OCI-M1 (cell line): ENCODE results near the gene SEL1L3.
"Not testable (repeated sequence)": the region's sequence is repeated elsewhere in the genome, so short reads cannot be mapped to it uniquely, and the experiment has no call there.

Source experiments
- DNase-seq: peaks from one replicate; lab custom pipeline; 2025; lab: John Stamatoyannopoulos, UW

The SEL1L3 gene

DNA sequence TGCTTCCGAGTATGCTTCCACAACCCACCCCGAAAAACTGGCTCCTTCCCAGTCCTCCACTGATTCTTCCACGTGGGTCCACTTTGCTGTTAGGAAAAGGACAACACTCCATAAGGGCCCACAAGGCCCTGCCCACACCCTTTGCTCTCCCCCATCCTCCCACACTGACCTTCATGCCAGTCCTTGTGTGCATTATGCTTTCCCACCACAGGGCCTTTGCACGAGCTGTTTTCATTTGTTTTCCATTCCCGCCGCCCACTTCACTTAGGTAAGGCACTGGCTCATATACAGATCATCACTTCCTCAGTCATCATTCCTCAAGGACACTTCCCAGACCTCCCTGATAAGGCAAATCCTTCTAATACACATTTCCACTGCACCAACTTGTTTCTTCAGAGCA, 16.8 kb upstream of the SEL1L3 start:
- no peak for DNase-seq

DNA sequence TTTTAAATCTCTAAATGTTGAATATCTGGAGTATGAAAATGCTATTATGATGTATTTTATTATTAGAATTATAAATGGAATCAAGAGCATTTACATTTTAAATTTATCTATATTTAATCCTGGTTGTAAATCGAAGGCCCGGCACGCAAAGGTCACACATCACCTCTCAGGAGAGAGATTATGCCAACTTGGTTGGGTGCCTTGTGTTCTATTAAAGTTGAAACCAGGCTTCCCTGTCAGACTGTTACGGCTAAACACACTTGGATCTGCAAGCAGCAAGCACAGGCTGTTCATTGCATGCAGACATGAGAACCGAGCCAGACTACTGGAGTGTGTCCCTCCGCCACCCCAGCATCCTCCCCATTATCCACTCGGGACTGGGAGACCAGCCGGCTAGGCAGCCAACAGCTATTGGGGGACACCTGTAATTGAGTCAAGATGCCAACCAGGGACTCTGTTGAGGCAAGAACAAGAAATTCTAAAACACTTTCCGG, 16.4 kb upstream of the SEL1L3 start:
- no peak for DNase-seq

DNA sequence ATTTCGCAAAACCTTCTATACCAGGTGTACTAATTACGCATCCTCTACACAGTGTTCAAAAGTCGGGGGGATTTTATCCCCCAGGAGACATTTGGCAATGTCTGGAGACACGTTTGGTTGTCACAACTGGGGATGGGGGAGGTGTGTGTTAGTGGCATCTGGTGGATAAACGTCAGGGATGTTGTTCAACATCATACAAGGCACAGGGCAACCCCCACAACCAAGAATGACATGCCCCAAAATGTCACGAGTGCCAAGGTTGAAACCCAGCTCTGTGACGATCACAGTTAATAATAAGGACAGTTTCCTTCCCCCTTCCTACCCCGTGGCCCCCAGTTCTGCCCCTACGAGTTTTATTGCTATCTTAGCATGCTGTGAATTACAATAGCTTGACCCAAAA, 15.9 kb upstream of the SEL1L3 start:
- DNase-seq = no peak

DNA sequence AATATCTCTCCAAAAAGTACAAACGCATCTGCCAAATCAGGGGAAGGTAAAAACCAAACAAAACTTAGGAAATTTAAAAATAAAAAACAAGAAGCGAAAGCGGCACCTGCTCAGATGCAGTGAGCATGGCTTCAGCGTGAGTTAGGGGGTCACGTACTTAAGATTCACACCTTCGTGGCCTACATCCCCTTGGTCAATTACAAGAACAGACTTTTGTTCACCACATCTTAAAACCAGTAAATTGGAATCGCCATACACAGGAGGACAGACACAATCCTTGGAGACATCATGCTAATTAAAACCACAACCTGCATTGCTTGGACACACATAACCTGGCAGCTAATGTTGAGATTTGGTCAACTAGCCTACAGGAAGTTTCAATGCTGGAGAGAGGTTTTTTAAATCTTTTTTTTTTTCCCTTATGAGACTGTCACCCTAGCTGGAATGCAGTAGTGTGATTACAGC, 12.5 kb upstream of the SEL1L3 start:
- no peak for DNase-seq

DNA sequence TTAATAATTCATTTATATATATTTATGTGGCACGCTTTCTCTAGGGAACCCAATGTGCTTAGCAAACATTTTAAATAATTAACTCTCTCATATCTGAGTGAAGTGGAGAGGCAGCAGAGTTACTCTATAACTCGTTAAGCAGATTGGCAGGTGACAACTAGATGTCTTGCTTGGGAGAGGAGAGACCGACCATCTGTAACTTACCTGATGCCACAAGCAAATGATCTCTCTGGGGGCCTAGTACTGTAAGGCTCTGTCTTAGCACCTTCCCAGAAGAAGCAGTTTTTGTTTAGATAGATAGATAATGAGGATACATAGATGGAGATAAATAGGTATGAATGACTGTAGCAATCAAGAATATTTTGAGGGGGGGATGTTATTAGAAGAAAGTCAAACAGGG, 11.9 kb upstream of the SEL1L3 start:
- no peak for DNase-seq

DNA sequence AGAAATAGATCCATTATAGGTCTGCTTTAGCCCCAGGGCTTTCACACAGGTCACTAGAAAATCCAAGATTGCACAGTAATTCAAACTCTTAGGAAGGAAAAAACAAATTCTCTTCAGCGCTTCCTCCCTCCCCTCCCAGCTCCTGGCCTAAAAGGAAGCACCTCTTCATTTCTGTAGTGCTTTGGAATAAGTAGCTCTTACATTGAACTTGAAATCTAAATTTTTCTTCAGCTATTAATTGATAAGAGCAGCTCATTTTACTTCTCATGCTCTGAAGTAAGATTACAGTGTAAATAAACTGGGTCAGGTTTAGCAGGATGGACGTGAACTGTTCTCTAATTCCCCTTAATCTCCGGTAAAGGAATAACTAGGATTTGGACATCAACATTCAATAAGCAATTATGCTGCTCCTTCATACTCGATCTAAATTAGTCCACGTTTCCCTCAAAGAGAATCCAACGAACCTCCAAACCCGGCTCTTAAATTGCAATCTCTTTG, 10.9 kb upstream of the SEL1L3 start:
- no peak for DNase-seq

DNA sequence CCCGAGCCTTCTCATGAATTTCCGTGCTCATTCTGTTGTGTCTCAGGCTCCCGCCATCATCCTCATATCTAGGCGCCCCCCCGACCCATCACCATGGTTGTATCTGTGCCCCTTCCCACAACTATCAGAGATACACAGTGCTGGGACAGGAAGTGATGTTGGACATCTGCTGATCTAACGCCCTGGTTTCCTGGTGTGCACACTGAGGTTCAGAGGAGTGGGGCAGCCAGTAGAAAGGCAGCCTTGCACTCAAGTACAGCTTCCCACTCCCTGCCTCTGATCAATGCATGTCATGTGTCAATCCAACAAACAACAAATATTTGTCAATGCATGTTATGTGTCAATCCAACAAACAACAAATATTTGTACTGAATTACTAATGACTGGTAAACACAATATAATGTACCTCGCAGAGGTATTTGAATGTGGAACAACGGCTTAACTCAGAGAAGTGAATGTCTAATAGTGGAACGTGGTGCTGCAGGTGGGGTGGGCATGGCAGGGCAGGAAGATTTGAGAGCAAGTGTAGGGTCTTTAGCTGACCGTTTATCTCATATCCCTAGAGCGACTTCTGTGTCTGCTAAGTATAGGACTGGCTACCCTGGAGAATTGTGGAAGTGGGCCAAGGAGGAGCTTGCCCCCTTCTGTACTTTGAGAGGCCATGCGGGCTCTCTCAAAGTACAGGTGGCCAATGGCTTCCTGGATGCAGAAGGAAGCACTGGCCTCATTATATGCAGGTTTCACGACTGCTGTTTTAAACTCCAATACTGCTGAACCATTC, 10.3 kb upstream of the SEL1L3 start:
- no peak for DNase-seq

DNA sequence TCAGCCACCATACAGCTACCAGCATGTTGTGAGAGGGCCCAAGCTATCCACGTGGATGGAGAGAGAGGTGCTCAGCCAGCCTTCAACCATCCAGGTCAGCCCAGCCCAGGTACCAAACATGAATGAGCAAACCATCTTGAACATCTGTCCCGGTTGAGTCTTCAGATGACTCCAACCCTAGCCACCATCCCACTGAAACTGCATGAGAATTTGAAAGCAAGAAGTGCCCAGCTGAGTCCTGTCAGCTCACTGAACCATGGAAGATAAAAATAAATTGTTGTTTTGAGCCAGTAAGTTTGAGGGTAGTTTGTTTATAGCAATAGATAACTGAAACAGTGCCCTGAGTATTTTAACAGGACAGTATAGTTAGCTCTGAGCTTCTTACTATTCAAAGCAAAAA, 7.3 kb upstream of the SEL1L3 start:
- DNase-seq = no peak

DNA sequence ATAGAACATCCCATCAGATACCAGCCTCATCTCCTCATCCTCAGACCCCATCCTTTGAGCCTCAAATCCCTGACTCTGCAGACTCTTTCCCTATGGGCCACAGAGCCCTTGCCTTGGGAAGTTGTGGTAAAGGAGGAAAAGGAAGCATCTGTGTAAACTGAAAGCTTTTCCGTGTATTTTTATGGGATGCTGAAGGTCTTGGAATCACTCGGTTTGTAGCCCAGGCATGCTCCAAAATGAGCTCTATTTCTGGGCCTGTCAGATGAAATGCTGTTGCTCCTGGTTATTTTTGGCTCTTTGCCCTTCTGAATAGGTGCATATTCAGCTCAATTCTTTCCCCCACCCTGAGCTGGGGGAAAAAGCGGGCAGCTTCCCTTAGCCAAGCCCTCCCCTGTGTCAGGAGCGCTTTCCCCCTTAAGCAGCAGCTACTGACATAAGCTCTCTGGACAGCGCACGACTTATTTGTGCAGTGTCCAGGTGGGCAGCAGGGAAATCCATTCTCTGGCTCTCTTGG, 5.0 kb upstream of the SEL1L3 start:
- DNase-seq = no peak

DNA sequence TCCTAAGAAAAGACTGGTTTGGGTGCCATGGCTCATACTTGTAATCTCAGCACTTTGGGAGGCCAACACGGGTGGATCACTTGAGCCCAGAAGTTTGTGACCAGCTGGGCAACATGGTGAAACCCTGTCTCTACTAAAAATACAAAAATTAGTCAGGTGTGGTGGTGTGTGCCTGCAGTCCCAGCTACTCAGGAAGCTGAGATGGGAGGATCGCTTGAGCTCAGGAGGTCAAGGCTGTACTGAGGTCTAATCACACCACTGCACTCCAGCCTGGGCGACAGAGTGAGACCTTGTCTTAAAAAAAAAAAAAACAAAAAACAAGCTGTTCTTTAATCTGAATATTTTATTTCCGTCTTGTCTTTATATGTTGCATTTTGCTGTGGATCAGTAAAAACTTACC, 3.6 kb upstream of the SEL1L3 start:
- not testable (repeated sequence) for DNase-seq

DNA sequence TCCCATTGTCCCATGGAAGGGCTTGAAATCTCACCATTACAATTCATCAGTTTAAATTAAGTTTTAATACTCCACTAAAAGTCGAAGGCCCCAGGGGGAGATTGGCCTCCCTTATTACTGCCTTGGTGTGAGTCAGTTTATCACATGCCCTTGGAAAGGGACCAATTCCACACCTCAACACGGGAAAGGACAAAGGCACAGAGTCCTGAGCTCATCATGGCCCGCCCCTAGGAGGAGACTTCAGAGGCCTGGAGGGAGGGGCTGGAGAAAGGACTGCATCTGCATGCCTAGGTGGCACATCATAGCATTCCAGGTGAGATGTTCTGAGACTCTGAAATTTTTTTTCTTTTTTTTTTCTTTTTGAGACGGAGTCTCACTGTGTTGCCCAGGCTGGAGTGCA, 2.8 kb upstream of the SEL1L3 start:
- no peak for DNase-seq

DNA sequence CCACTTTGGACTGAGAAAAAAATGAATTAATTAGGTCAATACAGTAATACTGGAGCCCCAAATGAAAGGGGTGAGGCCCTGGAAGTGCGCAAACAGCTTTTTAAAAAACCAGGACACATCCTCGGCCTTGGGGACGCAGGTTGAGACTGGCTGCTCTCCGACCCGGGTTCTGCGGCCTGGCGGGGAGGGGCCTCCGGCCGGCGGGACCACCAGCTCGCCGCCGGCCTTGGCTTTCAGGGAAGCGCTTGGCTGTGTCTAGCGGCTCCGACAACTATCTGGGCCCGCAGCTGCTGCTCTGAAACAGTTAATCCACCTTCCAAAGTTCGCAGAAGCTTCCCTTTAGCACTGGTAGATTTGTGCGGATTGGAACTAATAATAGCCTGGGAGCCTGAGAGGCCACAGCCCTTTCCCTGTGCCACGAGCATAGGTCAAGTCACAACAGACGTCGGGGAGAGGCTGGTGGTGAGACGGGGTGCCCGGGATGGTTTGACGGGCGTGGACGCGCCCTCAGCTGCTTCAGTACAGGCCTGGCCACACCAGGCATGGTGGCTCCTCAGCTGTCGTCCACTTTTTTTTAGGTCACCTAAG, 1.1 kb upstream of the SEL1L3 start:
- DNase-seq = no peak

DNA sequence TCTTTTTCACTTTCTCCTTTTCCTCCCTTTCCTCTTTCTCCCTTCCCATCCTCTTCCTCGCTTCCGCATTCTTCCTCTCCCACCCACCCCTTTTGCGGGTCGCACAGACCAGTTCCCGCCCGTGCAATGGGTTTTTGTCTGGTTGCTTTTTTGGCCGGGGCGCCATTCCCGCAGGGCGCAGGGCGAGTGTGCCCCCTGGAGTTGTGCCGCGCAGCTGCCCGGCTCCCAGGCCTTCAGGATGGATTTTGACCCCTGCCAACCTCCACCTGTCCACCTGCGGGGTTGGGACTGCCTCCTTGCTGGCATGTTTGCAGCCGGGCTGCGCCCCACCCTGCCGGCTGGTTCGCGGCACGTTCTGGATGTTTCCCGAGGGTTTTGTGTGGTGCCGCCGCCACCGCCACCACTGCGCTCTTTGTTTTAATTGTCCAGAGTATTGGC, 578 bp upstream of the SEL1L3 start:
- no peak for DNase-seq

DNA sequence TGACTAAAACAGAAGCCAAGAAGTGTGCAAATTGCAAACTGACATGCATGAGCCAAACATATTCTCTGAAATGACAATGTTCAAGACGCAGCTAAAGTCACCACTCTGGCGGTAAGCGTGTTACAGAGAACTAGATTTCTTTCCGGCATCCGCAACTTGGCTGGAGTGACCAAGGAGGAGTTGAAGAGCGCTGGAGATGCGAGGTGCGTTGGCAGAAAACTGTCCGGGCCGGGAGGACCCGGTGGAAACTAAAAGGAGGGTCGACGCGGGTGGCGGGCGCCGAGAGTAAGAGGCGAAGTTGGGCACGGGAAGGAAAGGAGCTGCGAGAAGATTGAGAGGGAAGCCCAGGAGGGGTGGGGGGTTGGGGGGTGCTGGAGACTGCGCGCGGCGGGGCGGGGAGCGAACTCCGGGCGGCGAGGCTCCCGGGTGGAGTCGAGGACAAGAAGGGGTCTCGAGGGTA, 807 bp downstream of the SEL1L3 start:
- peak; percentile 76 for DNase-seq

DNA sequence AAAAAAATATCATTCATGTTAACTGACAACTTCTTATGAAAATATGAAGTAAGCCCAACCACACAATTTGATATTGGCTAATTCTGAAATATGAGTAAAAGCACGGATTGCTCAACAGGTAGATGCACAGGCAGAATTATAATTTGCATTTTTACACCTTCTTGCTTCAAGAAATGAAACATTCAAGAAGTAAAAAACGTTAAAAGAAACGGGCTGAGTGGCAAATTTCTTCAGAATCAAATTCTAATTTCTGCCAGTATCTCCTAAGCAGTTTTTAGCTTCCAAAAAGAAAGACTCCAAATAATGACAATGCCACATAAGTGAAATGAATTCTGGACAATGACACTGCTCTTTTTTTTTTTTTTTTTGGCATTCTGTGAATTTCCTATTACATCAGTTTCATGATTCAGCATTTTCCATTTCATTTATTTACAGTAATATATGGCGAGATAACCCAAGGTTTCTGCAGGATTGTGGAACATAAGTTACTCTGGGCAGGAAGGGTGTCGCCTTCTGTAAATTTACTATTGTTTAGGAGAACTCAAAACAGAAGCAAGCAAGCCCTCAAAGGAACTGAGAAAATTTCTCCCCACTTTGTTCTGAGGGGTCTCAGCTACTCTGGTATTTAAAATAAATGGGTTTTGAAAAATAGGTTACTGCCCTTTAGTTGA, 1.4 kb downstream of the SEL1L3 start:
- DNase-seq = peak; percentile 89

DNA sequence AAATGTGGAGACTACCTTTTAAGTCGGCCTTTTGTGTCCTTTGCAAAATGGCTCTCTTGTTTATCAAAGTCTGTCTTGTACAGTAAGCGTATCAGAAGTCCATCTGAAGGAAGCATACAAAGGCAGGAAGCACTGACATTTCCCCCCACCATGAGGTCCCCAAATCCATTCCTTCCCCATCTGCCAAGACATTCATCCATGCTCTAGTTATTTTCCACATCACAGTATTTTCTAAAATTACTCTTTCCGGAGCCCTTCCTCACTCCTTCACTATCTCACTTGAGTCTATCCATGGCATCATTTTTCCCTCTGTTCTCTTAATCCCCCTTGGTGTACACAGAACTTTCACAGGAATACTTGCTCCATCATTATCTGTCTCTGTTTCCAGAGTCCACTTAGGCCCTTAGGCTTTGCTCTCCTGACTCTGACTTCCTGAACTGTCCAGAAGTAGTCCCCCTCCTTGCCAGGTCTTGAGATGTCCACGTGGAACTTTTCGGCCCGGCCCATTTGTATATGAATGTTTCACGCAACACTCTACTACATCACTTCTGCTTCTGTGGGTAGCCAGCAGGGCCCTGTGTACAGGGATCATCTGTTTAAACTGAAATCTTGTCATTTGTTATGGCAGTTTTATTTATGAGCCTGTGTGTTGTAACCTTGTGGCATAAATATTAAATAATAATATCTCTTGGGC, 2.1 kb downstream of the SEL1L3 start:
- peak; percentile 79 for DNase-seq

DNA sequence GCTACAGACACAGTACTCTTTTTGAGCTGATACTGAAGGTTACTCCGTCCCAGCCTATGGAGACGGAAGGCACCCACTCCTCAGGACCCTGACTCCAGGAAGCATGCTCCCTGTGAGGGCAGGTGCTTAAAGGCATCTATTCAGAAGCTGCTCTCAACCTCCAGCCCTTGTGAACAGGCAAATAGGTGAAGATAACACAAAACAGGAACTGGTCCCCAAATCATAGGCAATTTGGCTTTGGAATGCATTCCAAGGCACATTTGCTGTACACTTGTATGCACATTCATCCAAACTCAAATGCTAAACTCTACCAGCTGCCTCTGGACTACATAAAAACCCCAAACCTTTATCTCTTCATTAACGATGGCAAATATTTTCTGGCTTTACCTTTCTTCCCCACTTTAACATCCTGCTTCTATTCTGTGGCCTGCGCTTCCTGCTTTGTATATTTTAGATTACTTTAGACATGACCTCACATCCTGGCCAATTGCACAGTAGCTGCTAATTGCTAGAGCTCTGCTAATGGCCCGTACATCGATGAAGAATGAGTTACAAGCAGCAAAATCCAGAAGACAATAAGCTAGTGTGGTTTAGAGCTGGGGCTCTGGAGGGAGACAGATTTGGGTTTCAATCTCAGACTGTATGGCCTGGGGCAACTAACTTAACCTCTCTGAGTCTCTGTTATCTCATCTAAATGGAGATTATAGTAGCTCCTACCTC, 3.2 kb downstream of the SEL1L3 start:
- DNase-seq = no peak

DNA sequence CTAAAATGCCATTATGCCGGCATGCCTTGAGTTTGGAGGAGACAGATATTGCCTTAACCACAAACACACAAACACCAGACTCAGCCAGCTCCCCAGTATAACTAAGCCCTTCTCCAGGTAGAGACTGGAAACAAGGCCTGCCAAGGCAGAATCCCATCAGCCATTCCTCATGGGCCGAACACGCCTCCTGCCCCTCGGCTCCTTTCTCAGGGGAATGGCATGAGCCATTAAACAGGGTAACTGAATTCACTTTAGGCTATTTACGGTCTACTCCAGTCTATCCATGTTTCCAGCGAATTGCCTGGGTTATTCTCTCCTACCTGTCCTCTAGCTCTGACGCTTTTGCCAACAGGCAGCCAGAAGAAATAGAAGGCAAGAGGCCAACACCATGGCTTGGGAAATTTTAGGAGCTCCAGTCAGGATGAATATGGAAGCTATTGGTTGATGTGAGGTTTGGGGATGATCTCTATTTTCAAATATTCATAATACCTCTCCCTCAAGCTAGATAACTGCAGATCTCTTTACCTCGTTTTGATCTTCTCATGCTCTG, 4.9 kb downstream of the SEL1L3 start:
- no peak for DNase-seq

DNA sequence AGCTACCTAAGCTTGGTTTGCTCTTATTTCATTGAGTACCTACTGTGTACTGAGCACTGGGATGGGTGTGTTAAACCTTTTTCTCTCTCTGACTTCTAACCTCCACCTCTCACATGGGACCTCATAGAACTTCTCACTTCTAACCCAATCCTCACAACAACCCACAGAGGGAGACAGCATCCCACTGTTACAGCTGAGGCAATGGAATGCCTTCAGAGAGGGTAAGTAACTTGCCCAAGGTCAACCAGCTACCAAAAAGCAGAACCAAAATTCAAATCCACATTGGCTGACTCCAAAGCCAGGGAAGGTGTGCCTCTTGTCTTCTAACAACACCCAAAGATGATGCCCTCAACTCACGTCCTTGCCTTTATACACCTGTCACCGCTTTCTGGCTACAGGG, 5.4 kb downstream of the SEL1L3 start:
- DNase-seq = peak; percentile 19

DNA sequence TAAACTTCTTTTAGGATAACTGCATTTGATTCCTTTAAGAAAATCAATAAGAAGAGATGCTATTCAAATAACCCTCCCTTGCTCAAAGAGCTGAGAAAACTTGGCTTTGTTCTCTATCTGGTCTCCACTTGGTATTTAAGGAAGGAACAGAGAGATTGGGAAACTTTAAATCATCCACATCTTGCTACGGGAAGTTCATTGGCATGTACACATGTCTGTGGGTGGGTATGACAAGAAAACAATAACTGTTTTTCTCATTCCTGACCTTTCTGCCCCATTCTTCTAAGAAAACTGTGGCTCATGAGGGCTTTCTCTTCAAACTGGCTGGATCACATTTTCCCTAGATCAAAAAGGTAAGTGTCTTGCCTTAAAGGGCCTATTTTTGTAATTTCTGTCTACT, 6.0 kb downstream of the SEL1L3 start:
- no peak for DNase-seq

DNA sequence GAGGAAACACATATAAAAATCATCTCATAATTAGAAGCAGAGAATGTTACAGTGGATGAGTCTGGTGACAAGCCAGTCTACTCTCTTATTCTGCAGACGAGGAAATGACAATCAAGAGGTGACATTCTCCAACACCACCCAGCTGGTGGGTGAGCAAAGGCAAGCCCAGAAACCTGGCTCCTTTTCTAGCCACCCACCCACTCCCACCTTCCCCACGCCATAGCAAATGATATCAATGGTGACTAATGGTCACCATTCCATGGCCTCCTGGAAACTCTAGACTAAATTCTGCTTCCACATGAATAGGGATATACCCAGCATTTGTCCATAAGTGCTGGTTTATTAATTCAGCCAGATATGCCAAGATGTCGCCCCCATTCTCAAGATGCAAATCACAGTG, 10.7 kb downstream of the SEL1L3 start:
- no peak for DNase-seq
